ENCODE measurements around the gene SPACA5. TPM values are rescaled to one million over a fixed set of nuclear protein-coding genes. Genes with fewer than 3 reads are reported as not detected.

The SPACA5 gene
- total and polyA plus RNA-seq, 9 of the 15 experiments (the other 6 are each of a cell fraction or from before 2014, with no cell fraction given) = not detected

GRCh38 chrX:48025561-48025960 lies 18.8 kb downstream of the SPACA5 start (continued):
- TF ChIP-seq REST (IDR thresholded peaks at IDR 0.05; ENCODE audit: borderline replicate concordance) (peak; percentile 79), REST (CRISPR knock-in tag; IDR thresholded peaks at IDR 0.05; ENCODE audit: low read depth) (no peak), CEBPG (CRISPR knock-in tag; IDR thresholded peaks at IDR 0.05) (no peak), CEBPG (tag; conservative IDR thresholded peaks at IDR 0.05 in 1 of 2, IDR thresholded peaks at IDR 0.05 in 1 of 2) (no peak), MXD1 (CRISPR knock-in tag; IDR thresholded peaks at IDR 0.05; ENCODE audit: borderline replicate concordance, poor library complexity, severe bottlenecking) (no peak), HOXB6 (CRISPR knock-in tag; IDR thresholded peaks at IDR 0.05; ENCODE audit: borderline replicate concordance) (no peak), TBL1XR1 (IDR thresholded peaks at IDR 0.05; ENCODE audit: low read length in 2 of 2) (no peak), CTCF (IDR thresholded peaks at IDR 0.05 in 2 of 3, conservative IDR thresholded peaks at IDR 0.05 in 1 of 3; ENCODE audit: insufficient read depth in 2 of 3, low read depth in 1 of 3, low read length in 3 of 3) (peak; percentile 68 to 80 (median 68)), STAG1 (CRISPR knock-in tag; IDR thresholded peaks at IDR 0.05; ENCODE audit: borderline replicate concordance) (peak; percentile 28; the same call in 1 of the 2 replicates), MCM7 (IDR thresholded peaks at IDR 0.05) (no peak), ZBED1 (IDR thresholded peaks at IDR 0.05) (no peak), RB1 (IDR thresholded peaks at IDR 0.05; ENCODE audit: low read depth) (no peak), DEAF1 (CRISPR knock-in tag; IDR thresholded peaks at IDR 0.05) (peak; percentile 80), MEF2D (tag; conservative IDR thresholded peaks at IDR 0.05; ENCODE audit: low read depth) (no peak), ZNF217 (CRISPR knock-in tag; IDR thresholded peaks at IDR 0.05) (no peak), FOXJ3 (CRISPR knock-in tag; IDR thresholded peaks at IDR 0.05) (no peak), RBM17 (IDR thresholded peaks at IDR 0.05; ENCODE audit: borderline replicate concordance, low read depth, low read length) (no peak)

Measured in K562 (cell line).